ENCODE results near the gene CMTM1.
"Not testable (repeated sequence)": the region's sequence is repeated elsewhere in the genome, so short reads cannot be mapped to it uniquely, and the experiment has no call there.

The CMTM1 gene

DNA sequence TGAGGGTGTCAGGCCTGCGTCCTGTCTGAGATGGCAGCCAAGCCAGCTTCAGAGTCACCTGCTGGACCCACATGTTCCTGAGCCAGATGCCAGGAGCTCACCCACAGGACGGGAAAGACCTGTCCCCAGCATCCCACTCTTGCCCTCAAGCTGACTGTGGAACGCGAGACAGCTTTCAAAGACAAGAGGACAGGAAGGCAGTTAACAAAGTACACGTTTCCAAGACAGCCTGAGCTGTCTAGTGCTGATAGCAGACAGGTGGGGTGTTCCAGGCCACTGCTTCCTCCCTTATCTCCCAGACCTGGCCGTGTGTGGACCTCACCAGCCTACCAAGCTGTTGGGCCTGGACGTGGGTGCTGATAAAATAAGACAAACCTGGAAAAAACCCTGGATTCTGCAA, 51.5 kb downstream of the CMTM1 start:
- no peak for DNase-seq

DNA sequence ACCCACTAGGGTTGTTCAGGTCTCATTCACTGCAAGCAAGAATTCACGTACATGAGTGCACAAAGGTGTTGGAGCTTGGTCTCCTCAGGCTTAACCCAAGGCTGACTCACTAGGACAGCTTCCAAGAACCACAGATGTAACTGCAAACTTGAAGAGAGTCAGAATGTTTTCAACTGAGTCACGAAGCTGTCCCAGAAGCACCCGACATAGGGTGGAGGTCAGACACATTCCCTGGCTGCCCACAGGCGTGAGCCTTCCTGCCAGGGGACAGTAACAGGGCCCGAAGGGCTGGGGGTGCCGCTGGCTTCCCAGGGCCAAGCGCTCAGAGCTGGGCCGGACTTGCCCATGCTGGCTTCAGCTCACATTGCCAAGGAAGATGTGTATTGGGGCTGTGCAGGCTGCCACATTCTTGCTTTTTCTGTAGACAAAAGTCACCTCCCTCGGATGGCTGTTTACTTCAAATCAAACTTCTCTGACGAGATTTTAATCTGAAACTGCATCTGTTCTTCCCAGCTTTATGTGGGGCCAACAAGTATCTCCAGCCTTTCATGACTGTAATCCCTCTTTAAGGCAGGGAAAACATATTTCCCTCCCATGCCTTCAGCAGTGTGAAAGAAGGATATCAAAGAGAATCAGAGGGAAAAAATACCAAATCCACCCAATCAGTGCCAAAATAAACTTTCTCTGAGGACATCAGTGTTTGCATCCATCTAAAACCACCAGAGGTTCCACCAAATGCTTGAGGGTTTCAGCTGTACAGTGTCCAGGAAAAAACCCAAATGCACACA, 52.5 kb downstream of the CMTM1 start:
- DNase-seq: no peak

DNA sequence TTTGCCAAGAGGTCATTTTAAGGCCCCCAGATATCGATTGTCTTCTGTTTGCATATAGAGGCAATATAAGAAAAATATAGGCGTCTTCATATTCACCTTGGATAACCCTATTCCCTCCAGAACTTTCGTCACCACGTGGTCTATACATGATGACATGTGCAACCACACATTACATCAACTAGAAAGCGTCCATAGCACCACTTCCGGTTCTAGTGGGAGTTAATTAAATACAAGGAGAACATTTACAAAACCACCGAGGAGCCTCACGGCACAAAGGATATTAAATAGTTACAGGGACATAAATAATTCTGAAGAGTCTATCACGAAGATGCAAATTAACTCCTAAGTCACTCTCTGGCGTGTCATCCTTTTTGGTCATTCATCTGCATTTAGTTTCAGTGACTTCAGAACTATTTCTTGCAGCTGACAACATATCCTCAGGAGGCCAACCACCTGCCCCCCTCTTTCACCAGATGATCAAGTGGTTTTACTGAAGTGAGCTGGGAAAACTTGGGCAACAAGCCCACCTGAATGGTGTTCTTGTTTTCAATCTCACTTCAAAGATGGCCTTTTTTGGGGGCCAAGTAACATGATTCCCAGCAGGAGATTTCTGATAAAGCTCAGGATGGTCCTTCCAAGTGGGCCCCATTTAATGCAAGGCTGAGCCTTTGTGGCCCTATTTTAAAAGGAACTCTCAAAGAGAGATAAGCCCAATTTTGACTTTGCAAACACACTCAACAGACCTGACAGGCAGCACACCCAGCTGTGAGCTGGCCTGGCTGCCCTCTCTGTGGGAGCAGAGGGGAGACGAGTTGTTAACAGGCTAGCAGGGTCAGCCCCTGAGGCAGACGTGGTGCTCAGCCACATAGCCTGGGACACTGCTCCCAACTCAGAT, 53.5 kb downstream of the CMTM1 start:
- DNase-seq: no peak

DNA sequence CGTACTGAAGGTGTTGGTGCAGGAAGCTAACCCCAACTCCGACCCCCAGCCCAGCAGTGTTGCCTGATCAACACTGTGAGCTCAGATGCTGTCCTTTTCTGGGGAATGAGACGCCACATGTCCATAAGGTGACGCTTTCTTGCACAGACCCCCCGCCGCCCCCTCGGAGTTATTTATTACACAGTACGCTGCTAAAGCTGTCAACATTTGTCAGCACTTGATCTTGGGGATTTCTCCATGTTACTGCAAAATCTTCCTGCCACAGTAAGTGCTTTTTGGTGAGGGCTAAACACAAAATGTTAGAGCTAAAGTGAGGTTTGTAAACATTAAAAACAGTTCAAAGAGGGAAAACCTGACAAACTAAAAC, 54.2 kb downstream of the CMTM1 start:
- DNase-seq: no peak

DNA sequence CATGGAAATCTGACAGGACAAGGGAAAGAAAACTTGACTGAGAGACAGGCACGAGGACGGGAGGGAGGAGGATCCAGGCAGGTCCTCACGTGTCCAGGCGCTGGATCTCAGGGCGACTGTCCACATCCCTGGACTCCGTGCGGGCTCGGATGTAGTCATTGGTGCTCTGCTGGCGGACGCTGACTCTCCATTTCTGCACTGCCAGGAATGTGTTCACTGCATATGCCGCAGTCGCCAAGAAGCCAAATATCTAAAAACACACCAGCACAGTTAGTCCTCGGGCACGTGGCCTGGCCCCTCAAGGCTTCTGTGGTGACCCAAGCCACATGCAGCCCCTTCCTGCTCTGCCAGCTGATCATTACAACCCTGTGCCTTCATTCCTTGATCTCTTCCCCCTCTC, 55.7 kb downstream of the CMTM1 start:
- DNase-seq: no peak

DNA sequence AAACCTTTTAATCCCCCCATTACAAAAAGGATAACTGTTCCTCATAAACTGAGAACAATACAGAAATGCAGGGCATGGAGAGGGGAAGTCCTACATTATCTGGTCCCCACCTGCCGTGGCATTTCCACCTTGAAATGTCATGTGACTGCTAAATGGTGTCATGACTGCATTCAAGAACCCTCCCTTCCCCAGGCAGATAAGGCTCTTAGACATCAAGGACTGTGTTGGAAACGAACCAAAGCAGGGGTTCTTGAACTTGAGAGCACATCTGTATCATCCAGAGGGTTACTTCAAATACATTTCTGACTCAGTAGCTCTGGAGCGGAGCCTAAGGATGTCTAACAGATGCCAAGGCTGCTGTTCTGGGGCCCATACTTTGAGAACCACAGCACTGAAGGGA, 56.6 kb downstream of the CMTM1 start:
- DNase-seq: no peak

DNA sequence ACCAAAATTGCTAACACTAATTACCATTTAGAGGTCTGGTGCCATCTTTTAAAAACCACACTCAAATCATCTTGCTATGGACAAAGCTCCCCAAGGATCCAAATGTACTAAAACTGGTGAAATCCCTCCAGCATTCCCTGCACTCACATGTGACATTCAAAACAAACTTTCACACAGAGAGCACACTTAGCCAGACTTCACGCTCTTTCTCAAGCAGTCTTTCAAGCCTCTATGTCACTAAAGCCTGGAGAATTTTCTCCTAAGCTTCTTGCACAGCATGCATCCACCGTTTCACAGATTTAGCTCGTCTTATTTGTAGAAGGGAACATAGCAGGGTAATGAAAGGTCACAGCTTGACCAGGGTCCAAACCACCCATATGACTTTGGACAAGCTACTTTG, 57.5 kb downstream of the CMTM1 start:
- DNase-seq: no peak

DNA sequence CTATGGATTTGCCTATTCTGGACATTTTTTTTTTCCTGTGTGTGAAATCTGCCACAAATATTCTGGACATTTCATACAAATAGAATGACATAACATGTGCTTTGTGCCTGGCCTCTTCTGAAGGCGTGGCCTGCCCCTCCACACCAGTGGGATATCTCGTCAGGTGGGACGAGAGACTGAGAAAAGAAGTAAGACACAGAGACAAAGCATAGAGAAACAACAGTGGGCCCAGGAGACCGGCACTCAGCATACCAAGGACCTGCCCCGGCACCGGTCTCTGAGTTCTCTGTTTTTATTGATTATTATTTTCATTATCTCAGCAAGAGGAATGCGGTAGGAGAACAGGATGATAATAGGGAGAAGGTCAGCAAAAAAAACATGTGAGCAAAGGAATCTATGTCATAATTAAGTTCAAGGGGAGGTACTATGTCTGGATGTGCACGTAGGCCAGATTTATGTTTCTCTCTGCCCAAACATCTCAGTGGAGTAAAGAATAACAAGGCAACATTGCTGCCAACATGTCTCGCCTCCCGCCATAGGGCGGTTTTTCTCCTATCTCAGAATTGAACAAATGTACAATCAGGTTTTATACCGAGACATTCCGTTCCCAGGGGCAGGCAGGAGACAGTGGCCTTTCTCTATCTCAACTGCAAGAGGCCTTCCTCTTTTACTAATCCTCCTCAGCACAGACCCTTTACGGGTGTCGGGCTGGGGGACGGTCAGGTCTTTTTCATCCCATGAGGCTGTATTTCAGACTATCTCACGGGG, 61.6 kb downstream of the CMTM1 start:
- not testable (repeated sequence) for DNase-seq

Data from activated CD4-positive, alpha-beta T cell treated with anti-CD3 and anti-CD28 coated beads for 4 hours (primary cell).